ENCODE data around the gene LRRK1.

DNA sequence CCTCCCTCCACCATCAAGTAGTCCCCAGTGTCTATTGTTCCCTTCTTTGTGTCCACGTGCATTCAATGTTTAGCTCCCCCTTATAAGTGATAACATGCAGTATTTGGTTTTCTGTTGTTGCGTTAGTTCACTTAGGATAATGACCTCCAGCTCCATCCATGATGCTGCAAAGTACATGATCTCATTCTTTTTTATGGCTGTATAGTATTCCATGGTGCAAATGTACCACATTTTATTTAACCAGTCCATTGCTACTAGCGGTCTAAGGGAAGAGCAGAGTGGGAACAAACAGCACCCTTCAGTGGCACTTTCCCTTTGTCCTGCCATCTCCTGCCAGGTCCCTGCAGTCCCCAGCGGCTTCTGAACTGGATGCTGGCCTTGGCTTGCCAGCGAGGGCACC lies 69.1 kb downstream of the LRRK1 start:
- TF ChIP-seq, protein P1, sequence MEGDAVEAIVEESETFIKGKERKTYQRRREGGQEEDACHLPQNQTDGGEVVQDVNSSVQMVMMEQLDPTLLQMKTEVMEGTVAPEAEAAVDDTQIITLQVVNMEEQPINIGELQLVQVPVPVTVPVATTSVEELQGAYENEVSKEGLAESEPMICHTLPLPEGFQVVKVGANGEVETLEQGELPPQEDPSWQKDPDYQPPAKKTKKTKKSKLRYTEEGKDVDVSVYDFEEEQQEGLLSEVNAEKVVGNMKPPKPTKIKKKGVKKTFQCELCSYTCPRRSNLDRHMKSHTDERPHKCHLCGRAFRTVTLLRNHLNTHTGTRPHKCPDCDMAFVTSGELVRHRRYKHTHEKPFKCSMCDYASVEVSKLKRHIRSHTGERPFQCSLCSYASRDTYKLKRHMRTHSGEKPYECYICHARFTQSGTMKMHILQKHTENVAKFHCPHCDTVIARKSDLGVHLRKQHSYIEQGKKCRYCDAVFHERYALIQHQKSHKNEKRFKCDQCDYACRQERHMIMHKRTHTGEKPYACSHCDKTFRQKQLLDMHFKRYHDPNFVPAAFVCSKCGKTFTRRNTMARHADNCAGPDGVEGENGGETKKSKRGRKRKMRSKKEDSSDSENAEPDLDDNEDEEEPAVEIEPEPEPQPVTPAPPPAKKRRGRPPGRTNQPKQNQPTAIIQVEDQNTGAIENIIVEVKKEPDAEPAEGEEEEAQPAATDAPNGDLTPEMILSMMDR (IDR thresholded peaks at IDR 0.05), result no peak
- no peak for TF ChIP-seq EZH2 (IDR thresholded peaks at IDR 0.05; ENCODE audit: borderline replicate concordance, insufficient read depth, low read depth, low read length, poor library complexity, severe bottlenecking)
